ENCODE measurements around the gene YIF1B.

The YIF1B gene

DNA sequence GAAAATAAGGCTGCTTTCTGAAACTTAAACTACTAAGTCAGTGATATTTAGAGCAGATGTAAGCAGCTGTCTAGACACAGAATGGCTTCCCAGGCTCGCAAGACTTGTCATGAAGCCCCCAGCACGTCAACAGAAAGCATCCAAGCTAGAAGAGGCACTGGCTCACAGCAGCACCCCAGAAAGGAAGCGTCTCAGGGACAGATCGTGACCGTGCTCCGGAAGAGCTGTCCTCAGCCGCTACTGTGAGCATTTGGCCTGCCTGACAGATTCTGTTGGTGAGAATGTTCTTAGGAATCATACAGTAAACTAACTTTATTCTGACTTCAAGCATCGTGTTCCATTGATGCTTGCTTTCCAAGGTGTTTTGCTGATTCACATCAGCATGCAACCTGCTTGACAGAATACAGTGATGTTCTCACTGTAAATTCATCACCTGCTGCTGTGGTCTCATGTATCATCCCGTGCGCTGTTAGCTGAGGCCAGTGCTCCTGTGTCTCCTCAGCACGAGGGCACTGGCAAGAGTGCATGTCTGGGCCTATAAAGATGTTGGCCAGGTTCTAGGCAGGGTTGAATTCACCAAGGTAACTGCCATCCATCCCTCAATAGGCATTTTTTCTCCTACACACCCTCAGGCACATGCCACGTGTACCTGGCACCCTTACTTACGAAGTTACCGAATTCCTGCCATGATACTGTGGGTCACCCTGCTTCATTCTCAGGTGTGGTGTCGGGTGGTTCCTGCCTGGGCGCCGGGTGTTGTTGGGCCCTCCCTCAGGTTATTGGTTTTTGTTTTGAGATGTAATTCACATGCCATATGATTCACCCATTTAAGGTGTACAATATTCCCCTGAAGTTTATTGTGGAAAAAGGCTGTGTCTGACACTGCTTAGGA is 35.5 kb downstream of the YIF1B start:
- no peak overlapping the region for H3K4me3 ChIP-seq (ENCODE audit: insufficient read length, low read depth)
- TF ChIP-seq SUZ12 (IDR thresholded peaks at IDR 0.05; ENCODE audit: extremely low read depth, insufficient read depth, insufficient read length) (no peak), ZNF274 (IDR thresholded peaks at IDR 0.05; ENCODE audit: low read depth, low read length) (no peak), YY1 (IDR thresholded peaks at IDR 0.05; ENCODE audit: insufficient read depth, insufficient read length) (no peak)
- peaks cover 37% of the 10 kb centered on the region for H3K36me3 ChIP-seq (ENCODE audit: insufficient read depth, insufficient read length, low read length)
- no peak for DNase-seq (ENCODE audit: low read depth, low spot score)
- H3K9ac ChIP-seq (ENCODE audit: insufficient read length, low read depth) = peak overlapping the region; percentile 42
- peaks cover 4% of the 10 kb centered on the region for H3K4me1 ChIP-seq (ENCODE audit: insufficient read depth, insufficient read length)
- no peaks in the 10 kb centered on the region for H3K27me3 ChIP-seq (ENCODE audit: insufficient read depth, insufficient read length)
- H3K9me3 ChIP-seq (ENCODE audit: insufficient read depth, low read length) = no peaks in the 10 kb centered on the region

DNA sequence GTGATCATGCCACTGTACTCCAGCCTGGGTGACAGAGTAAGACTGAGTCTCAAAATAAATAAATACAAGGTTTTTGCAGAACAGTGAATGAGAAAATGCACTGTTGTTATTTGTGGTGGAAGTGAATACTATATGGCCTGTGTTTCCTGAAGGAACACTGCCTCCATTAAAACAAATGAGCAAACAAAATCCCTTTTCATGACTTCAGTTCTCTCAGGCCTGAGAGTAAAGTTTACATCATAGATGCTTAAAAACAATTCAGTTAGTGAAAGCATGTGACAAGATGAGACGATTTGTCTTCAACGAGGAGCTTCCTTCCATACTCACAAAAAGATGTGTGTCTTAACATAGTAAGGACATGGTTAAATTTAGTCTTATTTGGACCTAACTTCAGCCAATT is 37.0 kb downstream of the YIF1B start:
- peaks cover 27% of the 10 kb centered on the region for H3K36me3 ChIP-seq (ENCODE audit: insufficient read depth, insufficient read length, low read length)
- H3K9me3 ChIP-seq (ENCODE audit: insufficient read depth, low read length) = no peaks in the 10 kb centered on the region
- DNase-seq (ENCODE audit: low read depth, low spot score) = no peak
- H3K9ac ChIP-seq (ENCODE audit: insufficient read length, low read depth) = no peak overlapping the region
- TF ChIP-seq SUZ12 (IDR thresholded peaks at IDR 0.05; ENCODE audit: extremely low read depth, insufficient read depth, insufficient read length) (no peak), YY1 (IDR thresholded peaks at IDR 0.05; ENCODE audit: insufficient read depth, insufficient read length) (no peak), ZNF274 (IDR thresholded peaks at IDR 0.05; ENCODE audit: low read depth, low read length) (no peak)
- no peak overlapping the region for H3K4me3 ChIP-seq (ENCODE audit: insufficient read length, low read depth)
- no peaks in the 10 kb centered on the region for H3K27me3 ChIP-seq (ENCODE audit: insufficient read depth, insufficient read length)
- H3K4me1 ChIP-seq (ENCODE audit: insufficient read depth, insufficient read length) = peaks cover 4% of the 10 kb centered on the region

DNA sequence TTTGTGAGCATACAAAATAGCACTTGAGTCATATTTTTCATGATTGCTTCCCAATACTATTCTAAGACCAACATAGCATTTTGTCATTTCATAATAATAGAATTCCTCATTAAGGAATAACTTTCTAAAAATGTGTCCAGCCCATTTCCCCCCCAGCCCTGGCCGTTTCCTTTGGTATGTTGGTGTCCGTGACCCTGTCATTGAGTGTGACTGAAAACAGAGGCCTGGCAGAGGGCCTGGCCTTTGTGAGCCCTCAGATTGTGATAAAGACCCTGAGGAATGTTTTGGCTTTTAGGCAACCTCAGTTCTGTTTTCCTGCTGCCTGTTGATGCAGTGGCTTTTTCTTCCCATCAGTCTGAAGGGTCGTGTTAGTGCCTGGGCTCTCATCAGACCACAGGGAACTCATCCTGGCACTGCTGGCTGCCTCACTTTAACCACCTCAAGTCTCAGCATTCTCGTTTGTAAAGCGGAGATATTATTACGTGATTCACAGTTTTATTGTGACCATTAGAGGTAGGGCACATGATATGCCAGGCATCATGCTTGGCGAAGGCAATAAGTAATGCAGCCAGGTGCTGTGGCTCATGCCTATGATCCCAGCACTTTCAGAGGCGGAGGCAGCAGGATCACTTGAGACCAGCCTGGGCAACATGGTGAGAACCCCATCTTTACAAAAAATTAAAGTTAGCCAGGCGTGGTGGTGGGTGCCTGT is 37.6 kb downstream of the YIF1B start:
- TF ChIP-seq ZNF274 (IDR thresholded peaks at IDR 0.05; ENCODE audit: low read depth, low read length) = no peak
- H3K4me1 ChIP-seq (ENCODE audit: insufficient read depth, insufficient read length) = peaks cover 5% of the 10 kb centered on the region
- no peaks in the 10 kb centered on the region for H3K27me3 ChIP-seq (ENCODE audit: insufficient read depth, insufficient read length)
- peaks cover 27% of the 10 kb centered on the region for H3K36me3 ChIP-seq (ENCODE audit: insufficient read depth, insufficient read length, low read length)
- H3K4me3 ChIP-seq (ENCODE audit: insufficient read length, low read depth) = no peak overlapping the region
- no peaks in the 10 kb centered on the region for H3K9me3 ChIP-seq (ENCODE audit: insufficient read depth, low read length)
- H3K9ac ChIP-seq (ENCODE audit: insufficient read length, low read depth) = peak overlapping the region; percentile 36
- no peak for DNase-seq (ENCODE audit: low read depth, low spot score)

DNA sequence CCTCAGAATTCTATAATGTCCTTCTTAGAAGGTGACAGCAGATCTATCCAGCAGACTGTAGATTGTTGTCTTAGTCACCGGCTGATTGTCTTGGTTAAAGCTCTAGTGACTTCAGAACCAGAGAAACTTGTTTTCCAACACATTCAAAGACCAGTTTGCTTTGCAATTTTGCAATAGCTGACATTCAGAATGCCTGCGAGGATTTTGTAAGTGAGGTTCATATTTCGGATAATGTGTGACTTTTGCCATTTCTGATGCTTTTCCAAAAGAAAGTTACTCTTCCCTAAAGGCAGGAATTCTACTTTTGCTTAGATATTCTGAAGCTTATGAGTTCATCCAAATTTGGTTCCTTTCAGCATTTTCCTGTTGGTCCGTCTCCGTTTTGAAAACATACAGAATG is 38.2 kb downstream of the YIF1B start:
- Histone ChIP-seq H3K27me3 (ENCODE audit: insufficient read depth, insufficient read length) (no peaks in the 10 kb centered on the region), H3K36me3 (ENCODE audit: insufficient read depth, insufficient read length, low read length) (peaks cover 27% of the 10 kb centered on the region), H3K9me3 (ENCODE audit: insufficient read depth, low read length) (no peaks in the 10 kb centered on the region), H3K4me3 (ENCODE audit: insufficient read length, low read depth) (no peak overlapping the region), H3K4me1 (ENCODE audit: insufficient read depth, insufficient read length) (peaks cover 6% of the 10 kb centered on the region), H3K9ac (ENCODE audit: insufficient read length, low read depth) (no peak overlapping the region)
- TF ChIP-seq YY1 (IDR thresholded peaks at IDR 0.05; ENCODE audit: insufficient read depth, insufficient read length) = no peak
- TF ChIP-seq SUZ12 (IDR thresholded peaks at IDR 0.05; ENCODE audit: extremely low read depth, insufficient read depth, insufficient read length) = no peak
- no peak for TF ChIP-seq ZNF274 (IDR thresholded peaks at IDR 0.05; ENCODE audit: low read depth, low read length)
- DNase-seq (ENCODE audit: low read depth, low spot score) = no peak

DNA sequence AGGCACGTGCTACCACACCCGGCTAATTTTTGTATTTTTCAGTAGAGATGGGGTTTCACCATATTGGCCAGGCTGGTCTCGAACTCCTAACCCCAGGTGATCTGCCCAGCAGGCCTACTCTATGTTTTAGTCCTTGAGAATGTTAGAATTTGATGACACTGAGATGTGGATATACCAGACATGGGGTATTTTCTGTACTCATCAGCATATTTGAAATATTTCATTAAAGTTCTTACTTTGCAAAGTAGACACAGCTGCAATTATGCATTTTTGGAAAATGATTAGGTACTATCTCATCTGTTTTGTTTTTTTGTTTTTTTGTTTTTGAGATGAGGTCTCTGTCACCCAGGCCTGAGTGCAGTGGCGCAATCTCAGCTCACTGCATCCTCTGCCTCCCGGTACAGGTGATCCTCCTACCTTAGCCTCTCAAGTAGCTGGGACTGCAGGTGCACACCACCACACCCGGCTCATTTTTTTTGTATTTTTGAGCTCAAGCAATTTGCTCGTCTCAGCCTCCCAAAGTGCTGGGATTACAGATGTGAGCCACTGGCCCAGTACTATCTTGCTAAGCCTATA is 38.7 kb downstream of the YIF1B start:
- TF ChIP-seq ZNF274 (IDR thresholded peaks at IDR 0.05; ENCODE audit: low read depth, low read length) (no peak), SUZ12 (IDR thresholded peaks at IDR 0.05; ENCODE audit: extremely low read depth, insufficient read depth, insufficient read length) (no peak), YY1 (IDR thresholded peaks at IDR 0.05; ENCODE audit: insufficient read depth, insufficient read length) (no peak)
- peaks cover 6% of the 10 kb centered on the region for H3K4me1 ChIP-seq (ENCODE audit: insufficient read depth, insufficient read length)
- H3K9ac ChIP-seq (ENCODE audit: insufficient read length, low read depth) = no peak overlapping the region
- H3K4me3 ChIP-seq (ENCODE audit: insufficient read length, low read depth) = no peak overlapping the region
- peaks cover 25% of the 10 kb centered on the region for H3K36me3 ChIP-seq (ENCODE audit: insufficient read depth, insufficient read length, low read length)
- no peak for DNase-seq (ENCODE audit: low read depth, low spot score)
- no peaks in the 10 kb centered on the region for H3K9me3 ChIP-seq (ENCODE audit: insufficient read depth, low read length)
- no peaks in the 10 kb centered on the region for H3K27me3 ChIP-seq (ENCODE audit: insufficient read depth, insufficient read length)

DNA sequence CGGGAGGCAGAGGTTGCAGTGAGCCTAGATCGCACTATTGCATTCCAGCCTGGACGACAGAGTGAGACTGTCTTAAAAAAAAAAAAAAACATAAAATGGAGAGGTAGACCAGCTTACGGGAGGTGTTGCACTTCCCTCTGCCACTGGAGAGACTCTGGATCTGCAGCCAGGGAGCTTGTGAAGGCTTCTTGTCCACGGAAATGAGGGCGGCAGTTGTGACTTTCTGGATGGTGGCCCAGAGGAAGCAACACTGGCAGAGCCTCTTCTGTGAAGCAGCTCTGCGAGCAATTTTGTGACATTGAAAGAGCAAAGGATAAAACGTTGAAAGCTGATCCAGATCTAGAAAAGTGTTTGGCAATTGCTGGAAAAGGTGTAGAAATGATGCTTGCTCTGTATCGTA is 41.0 kb downstream of the YIF1B start:
- H3K36me3 ChIP-seq (ENCODE audit: insufficient read depth, insufficient read length, low read length) = peaks cover 10% of the 10 kb centered on the region

DNA sequence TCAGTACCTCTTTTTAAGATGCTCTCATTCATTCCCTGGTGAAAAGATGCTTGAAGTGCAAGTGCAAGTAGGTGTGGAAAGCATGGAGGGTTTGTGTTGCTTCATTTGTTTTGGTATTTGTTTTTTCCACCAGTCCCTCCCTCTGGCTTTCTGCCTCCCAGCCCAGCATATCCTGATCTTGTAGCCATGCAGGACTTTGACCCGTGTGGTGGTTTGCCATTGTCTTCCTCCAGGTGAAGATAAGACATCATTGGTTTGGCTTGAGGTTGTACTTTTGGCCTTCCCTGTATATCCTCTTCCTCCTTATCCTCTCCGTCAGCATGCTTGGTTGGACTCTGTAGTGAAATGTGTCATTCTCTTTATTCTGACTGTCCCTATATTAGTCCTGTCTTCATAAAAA is 42.2 kb downstream of the YIF1B start:
- H3K27me3 ChIP-seq (ENCODE audit: insufficient read depth, insufficient read length) = no peaks in the 10 kb centered on the region
- H3K9ac ChIP-seq (ENCODE audit: insufficient read length, low read depth) = no peak overlapping the region
- peaks cover 12% of the 10 kb centered on the region for H3K36me3 ChIP-seq (ENCODE audit: insufficient read depth, insufficient read length, low read length)
- TF ChIP-seq ZNF274 (IDR thresholded peaks at IDR 0.05; ENCODE audit: low read depth, low read length) (no peak), SUZ12 (IDR thresholded peaks at IDR 0.05; ENCODE audit: extremely low read depth, insufficient read depth, insufficient read length) (no peak), YY1 (IDR thresholded peaks at IDR 0.05; ENCODE audit: insufficient read depth, insufficient read length) (no peak)
- no peak for DNase-seq (ENCODE audit: low read depth, low spot score)
- no peaks in the 10 kb centered on the region for H3K9me3 ChIP-seq (ENCODE audit: insufficient read depth, low read length)
- no peak overlapping the region for H3K4me3 ChIP-seq (ENCODE audit: insufficient read length, low read depth)
- peaks cover 6% of the 10 kb centered on the region for H3K4me1 ChIP-seq (ENCODE audit: insufficient read depth, insufficient read length)

More for the DNA sequence above, 41.0 kb downstream of the YIF1B start:
- Histone ChIP-seq H3K27me3 (ENCODE audit: insufficient read depth, insufficient read length) (no peaks in the 10 kb centered on the region), H3K9me3 (ENCODE audit: insufficient read depth, low read length) (no peaks in the 10 kb centered on the region), H3K4me1 (ENCODE audit: insufficient read depth, insufficient read length) (peaks cover 6% of the 10 kb centered on the region), H3K4me3 (ENCODE audit: insufficient read length, low read depth) (no peak overlapping the region), H3K9ac (ENCODE audit: insufficient read length, low read depth) (no peak overlapping the region)
- no peak for TF ChIP-seq YY1 (IDR thresholded peaks at IDR 0.05; ENCODE audit: insufficient read depth, insufficient read length)
- DNase-seq (ENCODE audit: low read depth, low spot score) = no peak

All from NT2/D1 (cell line).